Epithelial cell of proximal tubule (primary cell): ENCODE measurements around the gene FTMT. TPM values are rescaled to one million over a fixed set of nuclear protein-coding genes. Genes with fewer than 3 reads are reported as not detected.

Source experiments
- DNase-seq: peaks from one replicate; pipeline ENCODE4 v3.0.0-alpha.2; 2011; ENCODE audit warnings: low read depth
- H3K4me3 ChIP-seq: 2 replicates; pipeline ENCODE4 v1.5.1; 2011; ENCODE audit warnings: low read depth, mild to moderate bottlenecking, low read length
- CTCF ChIP-seq: conservative IDR thresholded peaks from 2 replicates; pipeline ENCODE4 v1.5.1; 2012; ENCODE audit warnings: low read depth, mild to moderate bottlenecking, low read length
- total RNA-seq: library from RNA; depleted of rRNA; stranded (reverse); fragments of >200 nt; gene quantifications from 2 replicates; pipeline ENCODE4 v1.2.3, GENCODE V29; 2015

FTMT gene
- total RNA-seq, 1 donor from 2014 or later, result not detected

GRCh38 chr5:121841892-121842291, 9.8 kb upstream of the FTMT start:
- DNase-seq, result no peak

GRCh38 chr5:121850272-121850671, 1.4 kb upstream of the FTMT start:
- H3K4me3 ChIP-seq, result no peak overlapping the region
- TF ChIP-seq CTCF, result no peak
- DNase-seq, result no peak

More at GRCh38 chr5:121841892-121842291, 9.8 kb upstream of the FTMT start:
- H3K4me3 ChIP-seq, result no peak overlapping the region
- no peak for TF ChIP-seq CTCF

- H3K4me3 ChIP-seq, result no peak overlapping the region
- no peak for TF ChIP-seq CTCF
These were observed 2.2 kb downstream of the FTMT start for GRCh38 chr5:121853850-121854249.

GRCh38 chr5:121862801-121863200, 11.1 kb downstream of the FTMT start:
- DNase-seq, result no peak
- H3K4me3 ChIP-seq, result no peak overlapping the region
- TF ChIP-seq CTCF, result no peak

More at GRCh38 chr5:121853850-121854249, 2.2 kb downstream of the FTMT start:
- DNase-seq, result no peak

GRCh38 chr5:121863753-121864285, 12.1 kb downstream of the FTMT start:
- TF ChIP-seq CTCF, result no peak
- DNase-seq, result no peak
- no peak overlapping the region for H3K4me3 ChIP-seq

GRCh38 chr5:121867403-121867802, 15.7 kb downstream of the FTMT start:
- H3K4me3 ChIP-seq, result no peak overlapping the region
- no peak for TF ChIP-seq CTCF
- no peak for DNase-seq

- TF ChIP-seq CTCF, result peak; percentile 29
- DNase-seq, result no peak
- no peak overlapping the region for H3K4me3 ChIP-seq
These were observed 18.8 kb downstream of the FTMT start for GRCh38 chr5:121870489-121870888.
